ENCODE measurements around the gene GTF2H3.
"Not testable (repeated sequence)": the region's sequence is repeated elsewhere in the genome, so short reads cannot be mapped to it uniquely, and the experiment has no call there.

Gene GTF2H3

DNA sequence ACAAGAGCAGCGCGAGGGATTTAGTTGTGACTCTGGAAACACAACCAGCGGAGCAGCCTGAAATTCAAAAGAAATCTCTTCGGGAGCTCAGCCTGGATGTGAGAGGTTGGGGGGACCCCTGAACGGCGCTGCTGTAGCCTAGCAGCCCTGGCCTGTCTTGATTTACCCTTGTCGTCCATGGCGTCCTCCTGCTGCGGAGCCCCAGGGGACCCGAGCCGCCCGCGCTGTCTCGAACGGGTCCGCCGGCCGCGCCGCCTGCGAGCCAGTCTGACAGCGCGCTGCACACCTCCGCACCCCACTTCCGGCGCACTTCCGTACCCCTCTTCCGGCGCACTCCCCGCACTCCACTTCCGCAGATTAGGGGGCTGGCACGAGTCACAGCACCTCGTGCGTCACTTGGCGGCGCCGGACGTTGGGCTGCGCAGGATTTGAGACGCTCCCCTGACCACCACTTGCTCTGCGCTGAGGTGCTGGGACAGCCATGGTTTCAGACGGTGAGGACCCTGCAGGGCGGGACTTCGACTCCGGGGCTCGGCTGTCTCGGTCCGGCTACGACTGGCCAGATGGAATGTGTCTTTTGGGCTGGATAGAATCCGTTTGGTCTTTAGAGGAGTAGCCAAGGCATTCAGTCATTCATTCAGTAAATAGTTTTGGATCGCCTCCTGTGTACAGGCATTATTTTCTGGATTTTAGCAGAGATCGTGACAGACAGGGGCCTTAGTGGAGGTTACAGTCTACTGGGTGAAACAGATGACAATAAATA lies at the start of gene GTF2H3, which contains the start of gene EIF2B1:
Gene GTF2H3, plus strand, starts transcription at position 451 of the 763 bp plus-strand sequence. Its CDS starts 31 bp downstream, at position 482.
Gene EIF2B1, minus strand, starts transcription at position 308 of the 763 bp plus-strand sequence. Its CDS starts 129 bp downstream, at position 179.
- DNase-seq, result peak; percentile 99

GRCh38 chr12:123591702-123592481 lies 41.7 kb upstream of the GTF2H3 start:
- no peak for DNase-seq

- DNase-seq, result no peak
These were observed 37.9 kb upstream of the GTF2H3 start for GRCh38 chr12:123595729-123596128.

- DNase-seq, result no peak
These were observed 36.5 kb upstream of the GTF2H3 start for GRCh38 chr12:123597100-123597499.

- DNase-seq, result no peak
These were observed 35.1 kb upstream of the GTF2H3 start for GRCh38 chr12:123598522-123598921.

- DNase-seq, result no peak
These were observed 34.3 kb upstream of the GTF2H3 start for GRCh38 chr12:123599310-123599709.

GRCh38 chr12:123599721-123600120 lies 33.9 kb upstream of the GTF2H3 start:
- DNase-seq, result no peak

GRCh38 chr12:123601602-123602489 lies 31.8 kb upstream of the GTF2H3 start, which contains the start of gene DDX55:
TSS of gene DDX55 (plus strand) at chr12:123602099. CDS start at chr12:123602149, 50 bp downstream.
- peak; percentile 90 for DNase-seq

DNA sequence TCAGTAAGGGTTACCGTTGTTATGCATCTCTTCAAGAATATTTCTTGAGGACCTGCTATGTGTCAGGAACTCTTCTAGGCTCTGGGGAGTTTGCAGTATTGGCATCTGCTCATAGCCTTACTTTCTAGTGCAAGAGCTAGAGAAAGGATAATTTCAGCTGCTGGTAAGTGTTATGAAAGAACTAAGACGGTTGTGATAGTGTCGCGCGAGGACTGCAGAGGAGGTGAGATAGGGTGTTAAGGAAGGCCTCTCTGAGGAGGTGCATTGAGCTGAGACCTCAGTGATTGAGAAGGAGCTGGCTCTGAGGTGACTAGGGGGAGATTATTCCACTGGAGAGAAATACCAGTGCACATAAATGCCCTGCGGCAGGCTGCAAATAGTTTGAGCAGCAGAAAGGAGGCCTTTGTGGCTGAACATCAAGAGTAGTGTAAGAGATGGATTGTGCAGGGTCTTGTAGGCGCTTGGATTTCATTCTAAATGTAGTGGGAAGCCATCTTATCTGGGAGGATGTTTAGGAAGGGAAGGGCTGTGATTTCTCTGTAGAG lies 30.9 kb upstream of the GTF2H3 start:
- DNase-seq, result no peak

DNA sequence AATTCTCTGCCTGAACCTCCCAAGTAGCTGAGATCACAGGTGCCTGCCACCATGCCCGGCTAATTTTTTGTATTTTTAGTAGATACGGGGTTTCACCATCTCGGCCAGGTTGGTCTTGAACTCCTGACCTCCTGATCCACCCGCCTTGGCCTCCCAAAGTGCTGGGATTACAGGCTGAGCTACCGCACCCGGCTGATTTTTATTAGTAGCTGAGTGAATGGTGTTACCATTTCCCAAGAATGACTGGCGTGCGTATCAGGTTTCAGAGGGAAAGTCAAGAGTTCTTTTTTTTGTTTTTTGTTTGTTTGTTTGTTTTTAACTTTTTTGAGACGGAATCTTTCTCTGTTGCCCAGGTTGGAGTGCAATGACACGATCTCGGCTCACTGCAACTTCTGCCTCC lies 30.1 kb upstream of the GTF2H3 start:
- not testable (repeated sequence) for DNase-seq

- DNase-seq, result no peak
These were observed 25.9 kb upstream of the GTF2H3 start for GRCh38 chr12:123607756-123608155.

GRCh38 chr12:123608182-123608581 lies 25.4 kb upstream of the GTF2H3 start:
- DNase-seq, result no peak

- no peak for DNase-seq
These were observed 19.5 kb upstream of the GTF2H3 start for GRCh38 chr12:123614110-123614509.

GRCh38 chr12:123614531-123614930 lies 19.1 kb upstream of the GTF2H3 start:
- DNase-seq, result no peak

DNA sequence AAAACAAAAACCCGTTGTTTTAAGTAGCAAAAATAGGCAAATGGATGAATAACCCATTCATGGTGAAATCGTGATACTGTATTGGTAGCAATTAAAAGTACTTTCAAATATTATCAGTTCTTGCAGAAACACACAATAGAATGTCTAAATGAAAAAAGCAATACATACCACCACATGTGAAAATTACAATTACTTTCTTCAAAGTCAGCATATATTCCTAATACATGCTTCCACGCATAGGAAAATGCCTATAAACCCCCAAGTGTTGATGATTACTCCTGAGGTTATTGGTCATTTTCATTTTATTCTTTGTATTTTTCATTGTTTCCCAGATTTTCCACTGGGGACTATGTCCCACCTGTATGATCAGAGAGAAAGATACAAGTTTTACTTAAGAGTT lies 16.5 kb upstream of the GTF2H3 start:
- no peak for DNase-seq

DNA sequence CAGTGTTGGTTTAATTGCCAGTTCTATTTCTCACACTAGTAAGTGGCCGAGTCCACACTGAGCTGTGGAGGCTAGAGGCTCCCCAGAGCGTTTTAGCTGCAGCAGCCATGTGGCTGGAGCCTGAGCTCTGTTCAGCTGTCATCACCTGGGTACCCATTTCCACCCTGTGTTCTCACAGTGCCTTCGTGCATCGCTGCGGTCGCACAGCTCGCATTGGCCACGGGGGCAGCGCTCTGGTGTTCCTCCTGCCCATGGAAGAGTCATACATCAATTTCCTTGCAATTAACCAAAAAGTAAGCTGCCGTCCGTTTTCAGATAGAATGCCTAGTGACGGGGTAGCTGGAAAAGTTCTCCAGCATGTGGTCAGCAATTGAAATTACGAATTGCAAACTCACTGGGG lies 16.0 kb upstream of the GTF2H3 start:
- DNase-seq, result no peak

- DNase-seq, result no peak
These were observed 12.5 kb upstream of the GTF2H3 start for GRCh38 chr12:123621101-123621500.

GRCh38 chr12:123621619-123622530 lies 11.8 kb upstream of the GTF2H3 start:
- DNase-seq, result no peak

DNA sequence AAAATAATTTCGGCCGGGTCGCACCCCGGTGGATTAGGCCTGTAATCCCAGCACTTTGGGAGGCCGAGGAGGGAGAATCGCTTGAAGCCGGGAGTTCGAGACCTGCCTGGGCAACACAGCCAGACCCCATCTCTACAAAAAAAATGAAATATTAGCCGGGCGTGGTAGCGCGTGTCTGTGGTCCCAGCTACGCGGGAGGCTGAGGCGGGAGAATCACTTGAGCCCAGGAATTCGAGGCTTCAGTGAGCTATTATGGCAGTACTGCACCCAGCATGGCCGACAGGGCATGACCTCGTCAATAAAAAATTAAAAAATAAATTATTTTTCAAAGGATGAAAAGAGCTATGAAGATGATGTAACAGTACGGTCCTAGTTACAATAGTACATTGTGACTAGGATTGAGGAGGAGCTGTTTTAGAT lies 523 bp downstream of the GTF2H3 start:
- DNase-seq, result no peak

DNA sequence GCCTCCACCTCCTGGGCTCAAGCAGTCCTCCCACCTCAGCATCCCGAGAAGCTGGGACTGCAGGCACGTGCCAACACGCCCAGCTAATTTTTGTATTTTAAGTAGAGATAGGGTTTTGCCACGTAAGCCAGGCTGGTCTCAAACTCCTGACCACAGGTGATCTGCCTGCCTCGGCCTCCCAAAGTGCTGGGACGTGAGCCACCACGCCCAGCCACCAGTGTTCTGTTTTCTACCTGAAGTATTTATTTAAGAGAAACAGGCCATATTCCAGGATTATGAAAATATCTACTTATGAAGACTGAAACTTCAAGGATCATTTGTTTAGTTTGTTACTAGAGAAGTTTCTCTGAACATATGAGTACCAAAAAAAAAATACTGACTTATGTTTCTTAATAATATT lies 10.3 kb downstream of the GTF2H3 start:
- no peak for DNase-seq

- DNase-seq, result no peak
These were observed 11.8 kb downstream of the GTF2H3 start for GRCh38 chr12:123645380-123645779.

Data from activated CD4-positive, alpha-beta T cell treated with anti-CD3 and anti-CD28 coated beads, Interleukin-2, Interleukin-6, amounts not matched to agents 100 ng/mL and 50 ng/mL, durations not matched to agents 16 hours and 8 hours (primary cell).